ENCODE results near the gene ARSG.
"Not testable (repeated sequence)": the region's sequence is repeated elsewhere in the genome, so short reads cannot be mapped to it uniquely, and the experiment has no call there.

The ARSG gene

GRCh38 chr17:68281965-68282364 is 9.3 kb upstream of the ARSG start:
- DNase-seq = not testable (repeated sequence)

- DNase-seq = no peak
Observed at GRCh38 chr17:68288375-68288774, 2.9 kb upstream of the ARSG start.

GRCh38 chr17:68288804-68289203 is 2.5 kb upstream of the ARSG start:
- DNase-seq = no peak

GRCh38 chr17:68289473-68289872 is 1.8 kb upstream of the ARSG start:
- no peak for DNase-seq

- DNase-seq = no peak
Observed at GRCh38 chr17:68289936-68290267, 1.4 kb upstream of the ARSG start.

GRCh38 chr17:68290268-68290954 is 884 bp upstream of the ARSG start:
- no peak for DNase-seq

- peak; percentile 80 for DNase-seq
Observed at GRCh38 chr17:68291836-68292688, 767 bp downstream of the ARSG start.

- DNase-seq = no peak
Observed at GRCh38 chr17:68292689-68293040, 1.4 kb downstream of the ARSG start.

GRCh38 chr17:68293490-68294195 is 2.3 kb downstream of the ARSG start:
- no peak for DNase-seq

- no peak for DNase-seq
Observed at GRCh38 chr17:68294196-68294555, 2.9 kb downstream of the ARSG start.

- DNase-seq = no peak
Observed at GRCh38 chr17:68294617-68295016, 3.3 kb downstream of the ARSG start.

GRCh38 chr17:68295086-68295485 is 3.8 kb downstream of the ARSG start:
- DNase-seq = no peak

- no peak for DNase-seq
Observed at GRCh38 chr17:68296217-68297191, 5.2 kb downstream of the ARSG start.

- DNase-seq = no peak
Observed at GRCh38 chr17:68297195-68297594, 5.9 kb downstream of the ARSG start.

GRCh38 chr17:68298601-68299000 is 7.3 kb downstream of the ARSG start:
- no peak for DNase-seq

- DNase-seq = no peak
Observed at GRCh38 chr17:68299817-68300216, 8.5 kb downstream of the ARSG start.

- DNase-seq = peak; percentile 44
Observed at GRCh38 chr17:68301438-68301959, 10.2 kb downstream of the ARSG start.

GRCh38 chr17:68302066-68302564 is 10.8 kb downstream of the ARSG start:
- peak; percentile 54 for DNase-seq

- DNase-seq = peak; percentile 47
Observed at GRCh38 chr17:68302666-68303065, 11.4 kb downstream of the ARSG start.

- DNase-seq = no peak
Observed at GRCh38 chr17:68304706-68305105, 13.4 kb downstream of the ARSG start.

GRCh38 chr17:68305142-68305541 is 13.8 kb downstream of the ARSG start:
- no peak for DNase-seq

- no peak for DNase-seq
Observed at GRCh38 chr17:68306819-68307218, 15.5 kb downstream of the ARSG start.
